Bone marrow (tissue), 2 donors: ENCODE data around the gene PDCD6IP.
"Not testable (repeated sequence)": the region's sequence is repeated elsewhere in the genome, so short reads cannot be mapped to it uniquely, and the experiment has no call there.

Source experiments
- DNase-seq, 2 donors: peaks; one replicate each; lab custom pipeline; 2025; lab: John Stamatoyannopoulos, UW

Gene PDCD6IP

DNA sequence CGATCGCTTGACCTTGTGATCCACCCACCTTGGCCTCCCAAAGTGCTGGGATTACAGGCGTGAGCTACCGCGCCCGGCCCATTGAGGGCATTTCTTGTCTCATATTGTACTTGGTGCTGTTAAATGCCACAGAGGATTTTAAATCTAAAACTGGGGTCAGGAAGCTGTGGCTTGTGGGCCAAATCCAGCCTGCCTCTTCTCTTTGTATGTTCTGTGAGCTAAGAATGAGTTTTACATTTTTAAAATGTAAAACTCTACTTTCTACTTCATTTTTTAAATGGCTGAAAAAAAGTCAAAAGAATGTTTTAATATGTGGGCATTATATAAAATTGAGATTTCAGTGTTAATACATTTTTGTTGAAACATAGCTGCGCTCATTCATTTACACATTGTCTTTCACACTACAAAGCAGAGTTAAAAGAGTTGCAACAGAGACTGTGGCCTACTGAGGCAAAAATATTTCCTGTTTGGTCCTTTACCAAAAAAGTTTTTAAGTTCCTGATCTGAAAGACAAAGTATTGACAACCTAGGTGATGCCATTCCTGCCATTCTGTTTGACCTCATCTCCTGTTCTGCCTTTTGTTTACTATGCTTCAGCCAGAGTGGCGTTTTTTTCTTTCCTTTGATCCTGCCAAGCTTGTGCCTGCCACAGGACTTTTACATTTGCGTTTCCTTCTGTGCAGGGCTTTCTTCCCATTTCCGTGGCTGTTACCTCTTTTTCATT is 50.4 kb downstream of the PDCD6IP start:
- no peak for DNase-seq

DNA sequence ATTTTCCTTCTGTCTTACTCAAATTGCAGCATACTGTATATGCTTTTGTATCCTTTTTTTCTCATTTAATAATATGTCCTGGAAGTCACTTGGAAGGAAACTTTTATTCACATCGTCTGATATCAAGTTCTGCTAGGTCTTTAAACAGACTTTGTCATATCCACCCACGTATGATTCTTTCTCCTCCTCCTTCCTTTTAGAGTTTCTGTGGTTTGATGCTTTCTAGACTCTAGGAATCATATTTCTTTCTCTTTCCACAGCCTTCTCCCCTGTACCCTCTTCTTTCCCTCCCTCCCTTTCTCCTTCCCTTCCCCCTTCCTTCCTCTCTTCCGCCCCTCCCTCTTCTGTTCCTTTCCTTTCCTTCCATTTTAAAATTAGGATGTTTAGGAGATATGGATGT is 52.2 kb downstream of the PDCD6IP start:
- DNase-seq, result not testable (repeated sequence)

DNA sequence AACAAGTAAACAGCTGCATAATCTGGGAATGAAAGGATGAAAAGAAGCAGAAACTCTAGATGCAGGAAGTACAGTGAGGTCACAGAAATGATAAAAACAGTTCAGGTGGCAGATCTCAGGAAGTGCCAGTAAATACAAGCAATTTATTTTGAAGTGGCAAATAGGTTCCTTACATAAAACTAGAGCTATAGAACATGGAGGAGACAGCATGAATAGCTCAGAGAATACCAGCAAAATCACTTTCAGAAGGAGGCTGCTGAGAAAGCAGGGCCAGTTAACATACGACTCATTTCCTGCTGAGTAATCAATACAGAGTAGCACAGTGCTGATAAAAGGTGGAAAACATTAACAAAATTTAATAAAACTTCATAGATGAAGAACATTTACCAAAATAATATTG is 57.0 kb downstream of the PDCD6IP start:
- not testable (repeated sequence) for DNase-seq

DNA sequence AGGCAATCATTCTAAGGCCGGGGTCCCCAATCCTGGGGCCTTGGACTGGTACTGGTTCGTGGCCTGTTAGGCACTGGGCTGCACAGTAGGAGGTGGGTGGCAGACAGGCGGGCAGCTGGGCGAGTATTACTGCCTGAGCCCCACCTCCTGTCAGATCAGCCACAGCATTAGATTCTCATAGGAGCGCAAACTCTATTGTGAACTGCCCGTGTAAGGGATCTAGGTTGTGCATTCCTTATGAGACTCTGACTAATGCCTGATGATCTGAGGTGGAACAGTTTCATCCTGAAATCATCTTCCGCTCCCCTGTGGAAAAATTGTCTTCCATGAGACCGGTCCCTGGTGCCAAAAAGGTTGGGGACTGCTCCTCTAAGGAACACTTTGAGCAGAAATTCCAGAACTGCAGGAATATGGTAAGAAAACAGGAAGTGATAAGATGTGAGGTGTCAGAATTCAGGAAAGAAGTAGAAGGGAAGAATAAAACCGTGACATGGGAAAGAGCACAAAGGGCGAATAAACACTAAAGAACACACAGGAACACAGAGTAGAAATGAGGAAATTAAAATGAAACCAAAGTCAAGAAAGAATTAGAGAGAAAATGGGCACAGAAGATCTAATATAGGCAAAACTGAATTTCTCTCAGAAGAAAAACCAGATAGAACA is 57.6 kb downstream of the PDCD6IP start:
- no peak for DNase-seq

DNA sequence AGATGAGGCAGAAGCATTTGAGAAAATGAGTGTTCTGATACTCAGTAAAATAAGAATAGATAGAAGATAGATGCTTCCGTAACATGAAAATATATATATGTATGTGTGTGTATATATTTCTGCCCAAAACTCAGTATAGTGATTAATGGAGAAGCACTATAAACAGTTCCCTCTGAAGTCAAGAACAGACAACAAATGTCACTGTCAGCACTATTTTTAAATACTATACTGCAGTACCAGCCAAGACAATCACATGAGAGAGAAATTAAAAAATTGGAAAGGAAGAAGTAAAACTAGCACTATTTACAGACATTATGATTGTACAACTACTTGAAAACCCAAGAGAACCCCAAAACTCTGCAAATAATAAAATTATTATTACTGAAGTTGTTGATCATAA is 59.3 kb downstream of the PDCD6IP start:
- DNase-seq, result not testable (repeated sequence)

DNA sequence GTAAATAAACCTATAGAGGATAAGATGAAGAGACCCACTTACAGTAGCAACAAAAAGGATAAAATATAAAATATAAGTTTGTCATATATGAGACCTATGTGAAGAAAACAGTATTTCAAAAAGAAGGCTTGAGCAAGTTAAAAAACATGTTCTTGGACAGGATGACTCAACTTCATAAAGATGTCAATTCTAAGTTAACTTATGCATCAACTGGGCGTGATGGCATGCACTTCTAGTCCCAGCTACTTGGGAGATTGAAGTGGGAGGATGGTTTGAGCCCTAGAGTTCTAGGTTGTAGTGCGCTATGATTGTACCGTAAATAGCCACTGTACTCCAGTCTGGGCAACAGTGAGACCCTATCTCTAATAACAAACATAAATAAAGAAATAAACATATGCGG is 59.7 kb downstream of the PDCD6IP start:
- no peak for DNase-seq

DNA sequence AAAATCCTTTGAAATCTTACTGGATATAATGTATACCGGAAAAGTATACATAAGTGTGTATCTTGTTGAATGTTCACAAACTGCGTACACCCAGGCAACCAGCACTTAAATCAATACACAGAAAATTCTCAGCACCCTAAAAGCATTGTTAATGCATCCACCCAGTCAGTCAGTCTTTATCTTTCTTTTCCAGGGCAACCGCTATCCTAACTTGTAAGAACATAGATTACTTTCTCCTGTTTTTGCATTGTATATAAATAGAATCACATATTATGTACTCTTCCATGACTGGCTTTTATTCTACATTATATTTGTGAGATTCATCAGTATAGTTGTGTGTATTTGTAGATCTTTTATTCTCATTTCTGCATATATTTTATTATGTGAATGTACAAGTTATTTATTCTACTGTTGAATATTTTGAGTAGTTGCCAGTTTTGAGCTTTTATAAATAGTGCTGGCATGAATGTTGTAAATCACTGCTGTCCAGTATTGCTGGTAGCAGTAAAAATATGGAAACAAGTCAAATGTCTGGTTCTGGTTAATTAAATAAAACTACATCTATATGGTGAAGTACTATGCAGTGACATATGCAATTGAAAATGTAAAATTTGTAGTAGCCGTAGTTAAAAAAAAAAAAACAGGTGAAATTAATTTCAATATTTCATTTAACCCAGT is 62.1 kb downstream of the PDCD6IP start:
- no peak for DNase-seq

DNA sequence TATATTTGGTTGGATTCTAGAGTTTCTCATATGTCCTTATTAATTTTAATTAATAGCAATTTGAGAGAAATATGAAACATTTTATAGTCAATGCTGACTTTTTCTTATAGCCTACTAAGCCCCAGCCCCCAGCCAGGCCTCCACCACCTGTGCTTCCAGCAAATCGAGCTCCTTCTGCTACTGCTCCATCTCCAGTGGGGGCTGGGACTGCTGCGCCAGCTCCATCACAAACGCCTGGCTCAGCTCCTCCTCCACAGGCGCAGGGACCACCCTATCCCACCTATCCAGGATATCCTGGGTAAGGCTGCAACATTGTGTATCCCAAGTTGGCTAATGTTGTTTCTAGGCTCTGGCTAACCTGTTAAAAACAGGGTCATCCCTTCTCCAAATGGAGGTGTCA is 66.7 kb downstream of the PDCD6IP start:
- no peak for DNase-seq

DNA sequence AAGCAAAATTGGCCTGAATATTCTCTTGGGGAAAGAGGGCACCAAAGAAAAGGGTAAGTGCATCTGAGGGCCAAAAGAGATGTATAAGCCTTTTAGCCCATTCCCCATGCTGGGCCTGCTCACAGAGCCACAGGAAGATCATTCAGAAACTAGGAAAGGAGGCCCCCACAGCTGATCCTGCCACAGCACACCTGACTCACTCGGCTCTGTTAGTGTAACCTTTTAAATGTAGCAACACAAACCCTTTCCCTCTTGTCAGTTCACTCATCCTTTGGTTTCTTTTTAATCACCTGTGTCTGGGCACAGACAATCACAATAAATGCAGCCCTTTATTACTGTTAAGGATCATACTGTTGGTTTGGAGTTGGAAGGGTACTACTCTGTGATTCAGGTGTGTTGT is 69.9 kb downstream of the PDCD6IP start:
- DNase-seq, result no peak

DNA sequence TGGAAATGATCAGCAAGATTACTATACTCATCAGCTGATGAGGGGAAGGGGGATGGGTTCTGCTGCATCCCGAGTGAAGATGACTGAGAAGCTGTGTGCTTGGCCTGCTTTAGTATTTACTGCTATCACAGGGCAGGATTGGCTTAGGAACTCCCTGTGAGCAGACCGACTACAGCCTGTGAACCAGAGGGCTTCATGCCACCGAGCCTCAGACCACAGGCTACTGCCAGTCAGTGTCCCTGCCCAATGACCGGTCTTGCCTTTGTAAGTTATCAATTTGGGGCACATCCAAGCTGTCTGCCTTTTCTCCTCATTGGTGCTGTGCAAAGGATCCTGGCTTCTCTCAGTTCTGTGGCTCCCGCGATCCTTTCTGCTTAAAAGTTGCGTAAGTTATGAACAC is 71.5 kb downstream of the PDCD6IP start:
- DNase-seq, result no peak

DNA sequence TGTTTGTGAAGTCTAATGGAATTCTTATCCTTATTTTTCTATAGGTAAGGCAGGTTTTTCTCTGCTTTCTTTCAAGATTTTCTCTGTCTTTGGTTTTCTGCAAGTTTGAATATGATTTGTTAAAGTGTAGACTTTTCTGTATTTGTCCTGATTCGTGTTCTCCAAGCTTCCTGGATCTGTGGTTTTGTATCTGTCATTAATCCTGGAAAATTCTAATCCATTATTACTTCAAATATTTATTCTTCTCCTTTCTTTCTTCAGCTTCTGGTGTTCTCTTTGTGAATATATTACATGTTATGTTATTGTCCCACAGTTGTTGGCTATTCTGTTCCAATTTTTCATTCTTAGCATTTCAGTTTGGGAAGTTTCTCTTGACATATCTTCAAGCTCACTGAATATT is 76.4 kb downstream of the PDCD6IP start:
- no peak for DNase-seq

DNA sequence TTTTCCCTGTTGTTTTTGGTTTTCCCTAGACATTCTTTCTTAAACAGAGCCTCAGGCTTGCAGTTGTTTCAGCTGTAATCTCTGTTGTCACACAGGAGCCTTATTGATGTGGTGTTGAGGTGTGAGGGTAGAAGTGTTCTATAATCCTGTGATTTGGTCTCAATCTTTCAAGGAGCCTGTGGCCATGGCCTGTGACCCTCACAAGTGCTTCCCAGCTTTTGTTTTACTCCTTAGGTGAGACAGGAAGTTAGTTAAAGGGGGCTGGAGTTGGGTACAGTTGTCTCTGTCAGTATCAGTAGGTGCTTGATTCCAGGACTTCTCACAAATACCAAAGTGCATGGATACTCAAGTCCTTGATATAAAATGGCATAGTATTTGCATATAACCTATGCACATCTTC is 77.2 kb downstream of the PDCD6IP start:
- DNase-seq, result no peak

DNA sequence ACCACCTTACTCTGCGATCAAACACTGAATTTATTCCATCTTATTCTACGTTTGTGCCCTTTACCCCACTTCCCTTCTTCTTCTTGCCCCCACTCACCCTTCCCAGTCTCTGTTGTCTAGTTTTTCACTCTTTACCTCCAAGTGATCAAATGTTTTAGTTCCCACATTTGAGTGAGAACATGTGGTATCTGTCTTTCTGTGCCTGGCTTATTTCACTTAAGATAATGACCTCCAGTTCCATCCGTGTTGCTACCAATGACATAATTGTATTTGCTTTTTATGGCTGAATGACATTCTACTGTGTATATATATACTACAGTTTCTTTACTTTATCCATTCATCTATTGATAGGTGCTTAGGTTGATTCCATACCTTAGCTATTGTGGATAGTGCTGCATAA is 78.8 kb downstream of the PDCD6IP start:
- DNase-seq, result no peak

DNA sequence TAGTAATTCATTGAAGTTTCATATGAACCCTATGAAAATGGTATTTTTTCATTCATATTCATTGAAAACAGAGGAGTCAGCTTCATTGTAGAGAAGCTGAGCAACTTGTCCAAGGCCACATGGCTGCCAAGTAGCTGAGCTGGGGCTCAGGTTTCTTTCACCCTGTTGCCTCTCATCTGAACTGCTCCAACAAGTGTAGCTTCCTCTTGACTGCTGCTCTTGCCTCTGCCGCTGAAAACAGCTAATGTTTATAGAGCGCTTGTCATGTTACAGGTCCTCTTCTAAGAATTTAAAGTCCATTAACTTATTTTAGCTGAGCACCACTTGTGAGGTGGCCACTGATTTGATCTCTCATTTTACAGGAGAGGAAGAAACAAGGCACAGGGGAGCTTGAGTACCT is 81.1 kb downstream of the PDCD6IP start:
- DNase-seq, result no peak

DNA sequence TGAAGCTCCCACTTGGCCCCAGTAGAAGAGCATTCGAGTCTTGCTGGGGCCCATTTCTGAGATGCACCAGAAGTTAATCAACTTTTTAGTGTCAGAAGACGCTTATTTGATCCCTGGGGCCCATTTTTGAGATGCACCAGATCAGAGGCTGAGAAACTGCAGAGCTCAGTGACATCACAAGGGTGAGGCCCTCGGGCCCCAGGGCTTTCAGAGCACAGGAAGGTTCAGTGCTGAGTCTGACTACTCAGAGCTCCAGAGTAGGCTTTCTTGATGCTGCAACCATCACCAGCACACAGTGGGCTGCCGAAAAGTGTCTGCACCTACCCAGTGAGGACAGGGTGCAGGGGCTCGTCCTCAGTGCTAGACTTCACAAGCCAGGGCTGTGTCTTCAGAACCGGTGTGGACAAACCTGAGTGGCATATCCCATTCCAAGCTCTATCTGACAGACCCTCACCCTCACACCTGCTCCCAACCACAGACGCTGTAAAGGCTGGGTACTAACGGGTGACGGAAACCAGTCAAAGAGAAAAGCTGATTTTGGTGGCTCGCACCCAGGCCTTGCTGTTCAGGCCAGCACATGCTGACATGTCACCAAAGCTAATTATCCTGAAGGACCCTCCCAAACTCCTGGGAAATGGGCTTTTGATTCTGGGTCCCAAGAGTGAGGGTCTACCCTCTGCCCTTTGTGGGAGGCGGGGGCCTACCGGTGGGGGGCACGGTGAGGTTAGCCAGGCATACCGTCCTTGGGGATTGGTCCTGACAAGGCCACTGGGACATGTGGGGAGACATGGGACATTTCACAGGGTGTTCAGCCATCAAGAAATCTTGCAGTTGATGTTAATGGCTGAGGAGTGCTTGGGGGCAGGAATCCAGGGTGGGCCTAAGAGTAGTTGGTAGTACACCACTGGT is 83.0 kb downstream of the PDCD6IP start:
- no peak for DNase-seq

DNA sequence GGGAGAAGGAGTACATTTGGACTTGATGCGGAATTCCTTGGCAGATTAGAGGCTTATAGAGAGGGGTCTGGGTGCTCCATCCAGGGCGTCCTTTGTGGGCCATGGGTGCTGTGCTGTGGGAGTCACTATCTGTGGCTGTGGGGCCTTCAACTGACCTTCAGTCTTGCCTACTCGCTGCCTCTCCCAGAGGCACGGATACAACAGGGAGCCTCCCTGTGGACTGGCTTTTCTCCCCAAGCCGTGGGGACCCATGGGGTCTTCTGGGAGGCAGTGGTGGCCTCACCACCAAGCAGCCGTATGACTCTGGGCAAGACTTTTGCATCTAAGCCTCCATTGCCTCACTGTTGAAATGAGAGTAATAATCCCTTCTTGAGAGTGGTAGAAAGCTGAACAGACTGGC is 83.9 kb downstream of the PDCD6IP start:
- DNase-seq, result no peak

DNA sequence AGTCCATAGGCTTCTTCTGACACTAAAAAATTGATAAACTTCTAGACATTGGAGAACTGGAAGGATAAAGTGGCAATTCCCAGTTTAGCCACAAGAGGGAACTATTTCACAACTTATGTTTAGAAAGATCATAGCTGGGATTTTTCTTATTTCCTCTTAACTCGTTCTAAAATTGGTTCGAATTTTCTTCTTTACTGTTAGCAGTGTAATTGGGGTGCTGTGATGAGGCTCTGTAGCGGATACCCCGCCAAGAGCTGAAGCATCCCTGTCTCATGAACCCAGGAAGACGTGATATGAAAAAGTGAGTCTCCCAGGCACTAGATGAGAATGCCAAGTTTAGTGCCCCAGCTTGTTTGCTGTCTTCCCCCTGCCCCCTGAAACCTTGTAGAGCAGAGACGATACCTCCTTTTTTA is 85.1 kb downstream of the PDCD6IP start:
- DNase-seq, result peak in 1 of 2 donors; percentile 36

DNA sequence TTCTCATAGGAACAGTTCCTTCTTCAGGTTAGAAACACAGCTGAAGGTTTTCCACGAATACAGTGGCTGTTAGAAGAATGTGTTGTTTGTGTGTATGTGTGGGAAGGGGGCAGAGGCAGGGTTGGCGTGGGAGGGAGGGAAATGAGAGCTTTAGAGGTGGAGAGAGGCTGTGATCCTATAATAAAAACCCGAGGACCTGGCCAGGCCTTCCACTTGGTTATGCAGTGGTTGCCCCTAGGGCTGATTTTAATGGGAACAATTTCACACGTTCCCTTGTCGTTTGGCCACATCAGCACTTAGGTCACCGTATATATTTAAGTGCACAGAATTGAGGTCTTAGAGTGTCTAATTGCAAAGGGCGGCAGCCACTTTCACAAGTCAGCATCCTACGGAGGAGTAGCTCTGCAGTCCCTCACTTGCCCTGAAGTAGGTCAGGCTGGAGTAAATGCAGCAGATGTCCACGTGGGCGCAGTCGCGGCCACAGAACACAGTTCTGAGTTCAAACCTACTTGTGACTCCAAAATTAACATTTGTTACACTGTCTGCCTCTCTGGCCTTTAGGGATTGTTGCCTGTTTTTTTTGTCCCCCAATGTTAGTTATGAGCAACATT is 85.6 kb downstream of the PDCD6IP start:
- DNase-seq, result no peak

DNA sequence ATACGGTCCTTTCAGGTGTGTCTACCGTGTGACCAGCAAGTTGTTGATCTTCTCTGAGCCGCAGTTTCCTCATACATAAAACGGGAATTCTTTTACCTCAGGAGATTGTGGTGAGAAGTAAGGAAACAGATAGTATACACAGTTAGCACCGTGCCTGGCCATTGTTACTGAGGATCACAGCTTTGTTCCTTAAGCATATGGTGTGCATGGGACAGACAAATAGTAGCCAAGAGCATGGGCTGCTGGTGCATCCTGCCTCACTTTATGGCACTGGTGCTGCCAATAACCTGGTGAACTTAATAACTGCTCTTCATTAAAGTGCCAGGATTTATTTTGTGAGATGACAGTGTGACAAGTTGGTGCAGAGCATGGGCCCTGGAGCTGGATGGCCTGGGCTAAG is 86.3 kb downstream of the PDCD6IP start:
- DNase-seq, result no peak

DNA sequence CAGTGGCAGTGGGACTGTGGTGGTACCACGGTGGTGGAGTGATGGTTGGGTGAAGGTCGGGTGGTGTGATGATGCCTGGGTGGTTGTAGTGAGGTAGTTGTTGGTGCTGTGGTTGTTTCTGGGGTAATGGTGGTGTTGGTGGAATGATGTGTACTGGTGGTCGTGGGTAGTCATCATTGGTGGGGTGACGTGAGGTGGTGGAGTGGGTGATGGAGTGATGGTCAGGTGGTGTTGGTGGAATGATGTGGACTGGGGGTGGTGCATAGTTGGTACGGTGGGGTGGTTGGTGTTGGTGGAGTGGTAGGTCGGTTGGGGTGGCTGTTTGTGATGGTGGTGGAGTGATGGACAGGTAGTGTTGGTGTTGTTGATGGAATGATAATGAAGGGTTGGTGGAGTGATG is 87.1 kb downstream of the PDCD6IP start:
- DNase-seq, result no peak

DNA sequence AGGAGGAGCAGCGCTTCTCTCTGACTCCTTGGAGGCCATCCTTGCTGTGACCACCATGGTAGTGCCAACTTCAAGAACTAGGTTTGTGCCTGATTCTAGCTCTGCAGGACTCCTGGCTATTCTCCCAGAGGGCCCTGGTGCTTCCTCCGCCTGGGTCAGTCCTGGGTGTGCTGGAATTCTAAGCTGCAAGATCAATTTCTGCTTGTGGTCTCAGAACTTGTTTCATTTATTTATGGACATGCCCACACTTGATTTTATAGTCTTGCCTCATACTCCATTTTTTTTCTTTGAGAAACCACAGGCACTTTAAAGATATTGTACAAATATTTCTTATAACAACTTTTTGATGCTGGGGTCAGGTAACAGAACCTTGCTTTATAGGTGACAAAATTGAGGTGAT is 87.6 kb downstream of the PDCD6IP start:
- no peak for DNase-seq

DNA sequence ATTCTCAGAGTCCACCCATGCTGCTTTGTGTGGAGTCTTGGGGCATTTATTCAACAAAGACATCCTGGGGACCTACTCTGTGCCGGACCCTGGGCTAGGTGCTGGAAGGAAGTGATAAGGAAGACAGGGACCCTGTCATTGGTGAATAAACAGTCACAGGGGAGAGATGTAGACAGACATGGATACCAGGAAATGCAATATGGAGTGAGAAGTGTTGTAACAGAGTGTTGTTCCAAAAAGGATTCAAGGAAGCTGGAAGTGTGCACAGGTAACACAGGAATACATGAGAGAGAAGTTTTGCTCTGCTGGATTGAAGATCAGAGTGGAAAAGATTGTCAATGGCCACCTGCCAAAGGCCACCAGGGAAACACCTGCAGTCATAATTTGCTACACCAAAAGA is 89.0 kb downstream of the PDCD6IP start:
- DNase-seq, result no peak
